Measurements from ENCODE around the gene CEP85L.

DNA sequence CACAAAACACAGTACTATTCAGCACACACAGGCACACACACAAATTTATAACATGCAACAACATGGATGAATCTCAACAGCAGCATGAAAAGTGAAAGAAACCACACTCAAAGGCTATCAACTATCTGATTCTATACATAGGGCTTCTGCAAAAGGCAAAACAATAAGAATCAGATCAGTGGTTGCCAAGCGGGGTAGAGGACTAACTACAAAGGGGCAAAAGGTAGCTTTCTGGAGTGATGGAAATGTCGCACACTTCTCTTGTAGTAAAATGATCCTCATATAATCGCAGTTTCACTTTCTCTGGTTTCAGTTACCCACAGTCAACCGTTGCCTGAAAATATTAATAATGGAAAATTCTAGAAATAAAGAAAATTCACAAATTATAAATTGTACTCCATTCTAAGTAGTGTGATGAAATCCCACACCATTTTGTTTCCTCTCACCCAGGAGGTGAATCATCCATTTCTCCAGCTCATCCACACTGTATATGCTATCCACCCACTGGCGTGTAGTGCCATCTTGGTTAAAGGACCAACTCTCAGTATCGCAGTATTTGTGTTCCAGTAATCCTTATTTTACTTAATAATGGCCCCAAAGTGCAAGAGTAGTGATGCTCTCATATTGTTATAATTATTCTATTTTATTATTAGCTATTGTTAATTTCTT is 116.1 kb downstream of the CEP85L start:
- TF ChIP-seq, protein P1, sequence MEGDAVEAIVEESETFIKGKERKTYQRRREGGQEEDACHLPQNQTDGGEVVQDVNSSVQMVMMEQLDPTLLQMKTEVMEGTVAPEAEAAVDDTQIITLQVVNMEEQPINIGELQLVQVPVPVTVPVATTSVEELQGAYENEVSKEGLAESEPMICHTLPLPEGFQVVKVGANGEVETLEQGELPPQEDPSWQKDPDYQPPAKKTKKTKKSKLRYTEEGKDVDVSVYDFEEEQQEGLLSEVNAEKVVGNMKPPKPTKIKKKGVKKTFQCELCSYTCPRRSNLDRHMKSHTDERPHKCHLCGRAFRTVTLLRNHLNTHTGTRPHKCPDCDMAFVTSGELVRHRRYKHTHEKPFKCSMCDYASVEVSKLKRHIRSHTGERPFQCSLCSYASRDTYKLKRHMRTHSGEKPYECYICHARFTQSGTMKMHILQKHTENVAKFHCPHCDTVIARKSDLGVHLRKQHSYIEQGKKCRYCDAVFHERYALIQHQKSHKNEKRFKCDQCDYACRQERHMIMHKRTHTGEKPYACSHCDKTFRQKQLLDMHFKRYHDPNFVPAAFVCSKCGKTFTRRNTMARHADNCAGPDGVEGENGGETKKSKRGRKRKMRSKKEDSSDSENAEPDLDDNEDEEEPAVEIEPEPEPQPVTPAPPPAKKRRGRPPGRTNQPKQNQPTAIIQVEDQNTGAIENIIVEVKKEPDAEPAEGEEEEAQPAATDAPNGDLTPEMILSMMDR (IDR thresholded peaks at IDR 0.05), result no peak
- no peak for TF ChIP-seq EZH2 (IDR thresholded peaks at IDR 0.05)
